GM12892 (cell line): ENCODE data around the gene YTHDF1.

Experiments used
- POLR2A ChIP-seq: IDR thresholded peaks from 2 replicates; pipeline ENCODE4 v1.6.1; 2011; ENCODE audit warnings: low read depth, low read length, control low read depth
- POLR2AphosphoS5 ChIP-seq: IDR thresholded peaks from 2 replicates; pipeline ENCODE4 v1.6.1; 2011; ENCODE audit warnings: low read depth, low read length, control low read depth
- TAF1 ChIP-seq: IDR thresholded peaks from 2 replicates; pipeline ENCODE4 v1.6.1; 2011; ENCODE audit warnings: low read depth, mild to moderate bottlenecking, control low read depth, low read length, borderline replicate concordance

- no peak for TF ChIP-seq POLR2A
- no peak for TF ChIP-seq POLR2AphosphoS5
- TF ChIP-seq TAF1, result no peak
These were observed 30.8 kb upstream of the YTHDF1 start for GRCh38 chr20:63246490-63247288.
